Hepatocyte (in vitro differentiated cells): ENCODE measurements around the gene CDCA3. TPM values are rescaled to one million over a fixed set of nuclear protein-coding genes. Genes with fewer than 3 reads are reported as not detected.

Experiments used
- DNase-seq: peaks from one replicate; pipeline ENCODE4 v3.0.0-alpha.2; 2016; ENCODE audit warnings: low spot score
- H2AFZ ChIP-seq: fragments of 200-600 bp; sonication (generic); 2 replicates; pipeline ENCODE4 v1.6.0; 2016; ENCODE audit warnings: antibody characterized with exemption, mild to moderate bottlenecking
- H3K27ac ChIP-seq: fragments of 200-600 bp; sonication (generic); 2 replicates; pipeline ENCODE4 v1.5.1; 2016; ENCODE audit warnings: mild to moderate bottlenecking
- H3K27me3 ChIP-seq: fragments of 200-600 bp; sonication (generic); 2 replicates; pipeline ENCODE4 v1.6.1; 2016
- H3K36me3 ChIP-seq: fragments of 200-600 bp; sonication (generic); replicated peaks from 2 replicates; pipeline ENCODE4 v1.5.1; 2016; ENCODE audit warnings: low read depth; ENCODE audit not compliant: insufficient read depth
- H3K4me1 ChIP-seq: fragments of 200-600 bp; sonication (generic); 2 replicates; pipeline ENCODE4 v1.5.1; 2016; ENCODE audit warnings: mild to moderate bottlenecking, moderate library complexity; ENCODE audit not compliant: insufficient read depth
- H3K4me2 ChIP-seq: fragments of 200-600 bp; sonication (generic); 2 replicates; pipeline ENCODE4 v1.6.0; 2016
- H3K4me3 ChIP-seq: fragments of 200-600 bp; sonication (generic); 2 replicates; pipeline ENCODE4 v1.5.1; 2016; ENCODE audit warnings: mild to moderate bottlenecking
- H3K79me2 ChIP-seq: fragments of 200-600 bp; sonication (generic); 2 replicates; pipeline ENCODE4 v1.6.0; 2017; ENCODE audit warnings: mild to moderate bottlenecking
- H3K9me2 ChIP-seq: fragments of 200-600 bp; sonication (generic); replicated peaks from 2 replicates; pipeline ENCODE4 v1.6.0; 2017; ENCODE audit warnings: mild to moderate bottlenecking; ENCODE audit not compliant: insufficient read depth
- H3K9me3 ChIP-seq: fragments of 200-600 bp; sonication (generic); 2 replicates; pipeline ENCODE4 v1.5.1; 2016; ENCODE audit warnings: low read depth, mild to moderate bottlenecking
- H4K20me1 ChIP-seq: fragments of 200-600 bp; sonication (generic); 2 replicates; pipeline ENCODE4 v1.6.0; 2016; ENCODE audit warnings: mild to moderate bottlenecking; ENCODE audit not compliant: insufficient read depth, poor library complexity, severe bottlenecking
- EZH2 ChIP-seq: fragments of 200-600 bp; sonication (generic); IDR thresholded peaks from 2 replicates; pipeline ENCODE4 v1.6.1; 2016; ENCODE audit warnings: antibody characterized with exemption, mild to moderate bottlenecking, borderline replicate concordance
- EZH2phosphoT487 ChIP-seq: fragments of 200-600 bp; sonication (generic); IDR thresholded peaks from one replicate; pipeline ENCODE4 v1.6.1; 2018; ENCODE audit warnings: antibody characterized with exemption, mild to moderate bottlenecking, low read depth, moderate library complexity; ENCODE audit not compliant: unreplicated experiment, severe bottlenecking
- WGBS: methylation state at CpG from one replicate; pipeline ENCODE4 v1.1.6; 2016; ENCODE audit warnings: low lambda C conversion rate; ENCODE audit errors: missing lambda C conversion rate; 5-methylcytosine and 5-hydroxymethylcytosine counted together
- polyA plus RNA-seq: library from polyadenylated mRNA; unstranded; fragments of >200 nt; fragmentation: Nextera tagmentation; extraction: Ambion mirVana; gene quantifications from 2 replicates; pipeline ENCODE4 v1.2.1, GENCODE V29; 2016
- total RNA-seq: library from RNA; depleted of rRNA; stranded (reverse); fragments of >200 nt; gene quantifications from 2 replicates; pipeline ENCODE4 v1.2.3, GENCODE V29; 2014
- TF ChIP-seq, protein P1 (sequence below): fragments of 200-600 bp; sonication (generic); IDR thresholded peaks from 2 replicates; pipeline ENCODE4 v1.5.1; 2016; ENCODE audit warnings: antibody characterized with exemption, mild to moderate bottlenecking; ENCODE audit not compliant: poor library complexity

Gene CDCA3
- total and polyA plus RNA-seq, 2 experiments from 2014 or later = 8.5 to 18.2 TPM

DNA sequence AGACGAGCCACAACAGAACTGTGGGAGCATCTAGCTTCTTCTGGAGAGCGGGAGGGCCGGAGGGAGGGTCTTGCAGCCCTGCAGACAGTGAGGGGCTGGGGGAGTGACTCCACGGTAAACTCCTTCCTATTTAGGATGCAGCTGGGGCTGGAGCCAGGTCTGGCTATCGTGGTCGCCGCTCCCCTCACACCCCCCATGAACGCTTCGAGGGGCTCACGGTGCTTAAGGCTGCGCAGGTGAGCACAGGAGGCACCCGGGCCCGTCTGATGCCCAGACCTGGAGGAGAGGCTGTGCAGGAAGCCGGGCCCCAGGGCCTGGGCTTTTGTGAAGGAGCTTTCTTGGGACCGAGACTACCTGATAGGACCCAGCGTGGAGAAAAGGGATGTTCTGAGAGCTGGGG, 14.2 kb downstream of the CDCA3 start:
- H3K79me2 ChIP-seq = no peaks in the 10 kb centered on the region
- no peak for TF ChIP-seq EZH2
- no peak for TF ChIP-seq EZH2phosphoT487
- TF ChIP-seq, protein P1, sequence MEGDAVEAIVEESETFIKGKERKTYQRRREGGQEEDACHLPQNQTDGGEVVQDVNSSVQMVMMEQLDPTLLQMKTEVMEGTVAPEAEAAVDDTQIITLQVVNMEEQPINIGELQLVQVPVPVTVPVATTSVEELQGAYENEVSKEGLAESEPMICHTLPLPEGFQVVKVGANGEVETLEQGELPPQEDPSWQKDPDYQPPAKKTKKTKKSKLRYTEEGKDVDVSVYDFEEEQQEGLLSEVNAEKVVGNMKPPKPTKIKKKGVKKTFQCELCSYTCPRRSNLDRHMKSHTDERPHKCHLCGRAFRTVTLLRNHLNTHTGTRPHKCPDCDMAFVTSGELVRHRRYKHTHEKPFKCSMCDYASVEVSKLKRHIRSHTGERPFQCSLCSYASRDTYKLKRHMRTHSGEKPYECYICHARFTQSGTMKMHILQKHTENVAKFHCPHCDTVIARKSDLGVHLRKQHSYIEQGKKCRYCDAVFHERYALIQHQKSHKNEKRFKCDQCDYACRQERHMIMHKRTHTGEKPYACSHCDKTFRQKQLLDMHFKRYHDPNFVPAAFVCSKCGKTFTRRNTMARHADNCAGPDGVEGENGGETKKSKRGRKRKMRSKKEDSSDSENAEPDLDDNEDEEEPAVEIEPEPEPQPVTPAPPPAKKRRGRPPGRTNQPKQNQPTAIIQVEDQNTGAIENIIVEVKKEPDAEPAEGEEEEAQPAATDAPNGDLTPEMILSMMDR = no peak
- H3K4me3 ChIP-seq = no peak overlapping the region
- H3K36me3 ChIP-seq = no peaks in the 10 kb centered on the region
- no peak overlapping the region for H3K27ac ChIP-seq
- H4K20me1 ChIP-seq = no peaks in the 10 kb centered on the region
- H3K9me2 ChIP-seq = no peaks in the 10 kb centered on the region
- H3K4me2 ChIP-seq = no peak overlapping the region
- no peaks in the 10 kb centered on the region for H3K4me1 ChIP-seq
- no peaks in the 10 kb centered on the region for H3K9me3 ChIP-seq
- WGBS = 93% methylated on average over 16 of the region's 16 CpGs
- no peak overlapping the region for H2AFZ ChIP-seq
- DNase-seq = no peak
- H3K27me3 ChIP-seq = no peaks in the 10 kb centered on the region

- Histone ChIP-seq H3K4me2 (no peak overlapping the region), H3K9me2 (no peaks in the 10 kb centered on the region), H4K20me1 (no peaks in the 10 kb centered on the region), H3K36me3 (no peaks in the 10 kb centered on the region), H3K27me3 (no peaks in the 10 kb centered on the region), H3K4me3 (no peak overlapping the region), H3K4me1 (no peaks in the 10 kb centered on the region), H2AFZ (no peak overlapping the region), H3K27ac (peak overlapping the region; percentile 55), H3K79me2 (no peaks in the 10 kb centered on the region), H3K9me3 (no peaks in the 10 kb centered on the region)
- WGBS = 88% methylated on average over 5 of the region's 5 CpGs
- DNase-seq = no peak
- no peak for TF ChIP-seq EZH2phosphoT487
- TF ChIP-seq, protein P1 = no peak
- TF ChIP-seq EZH2 = no peak
Observed at GRCh38 chr12:6834873-6835272, 16.2 kb downstream of the CDCA3 start.

DNA sequence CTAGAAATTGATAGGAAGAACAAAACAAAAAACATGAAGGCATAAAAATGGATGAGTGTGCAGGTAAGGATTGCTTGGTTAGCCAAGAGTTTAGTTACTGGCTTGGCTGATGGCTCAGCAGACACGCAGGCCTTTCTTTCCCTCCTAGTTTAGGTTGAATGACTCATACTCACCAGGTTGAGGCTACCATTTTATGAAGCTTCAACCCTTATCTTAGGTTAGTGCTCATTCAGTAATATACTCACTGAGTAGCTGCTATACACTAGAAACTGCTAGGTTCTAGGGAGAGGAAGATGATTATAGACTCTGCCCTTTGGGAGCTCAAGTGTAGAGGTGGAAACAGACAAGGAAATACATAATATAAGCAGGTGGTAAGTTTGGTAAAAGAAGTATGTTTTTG, 16.8 kb downstream of the CDCA3 start:
- Histone ChIP-seq H2AFZ (no peak overlapping the region), H3K4me2 (no peak overlapping the region), H3K27me3 (no peaks in the 10 kb centered on the region), H3K4me1 (no peaks in the 10 kb centered on the region), H4K20me1 (no peaks in the 10 kb centered on the region), H3K4me3 (no peak overlapping the region), H3K36me3 (no peaks in the 10 kb centered on the region), H3K9me3 (no peaks in the 10 kb centered on the region), H3K27ac (peak overlapping the region; percentile 55), H3K9me2 (no peaks in the 10 kb centered on the region), H3K79me2 (no peaks in the 10 kb centered on the region)
- TF ChIP-seq, protein P1 = no peak
- TF ChIP-seq EZH2phosphoT487 (no peak), EZH2 (no peak)
- 87% methylated on average over 1 of the region's 1 CpG for WGBS
- DNase-seq = no peak
